HG02763 (cell line): Measurements from ENCODE around the gene ECI2.
"Not testable (repeated sequence)": the region's sequence is repeated elsewhere in the genome, so short reads cannot be mapped to it uniquely, and the experiment has no call there.

Experiments
- ATAC-seq: cut with Tn5 transposase; IDR thresholded peaks from one replicate; pipeline ENCODE4 v1.9.1; 2021; ENCODE audit warnings: mild to moderate bottlenecking, moderate library complexity; ENCODE audit not compliant: unreplicated experiment

ECI2 gene

GRCh38 chr6:4145083-4145482, 9.7 kb upstream of the ECI2 start:
- no peak for ATAC-seq

- ATAC-seq, result no peak
These were observed 3.9 kb upstream of the ECI2 start for GRCh38 chr6:4139272-4139671.

DNA sequence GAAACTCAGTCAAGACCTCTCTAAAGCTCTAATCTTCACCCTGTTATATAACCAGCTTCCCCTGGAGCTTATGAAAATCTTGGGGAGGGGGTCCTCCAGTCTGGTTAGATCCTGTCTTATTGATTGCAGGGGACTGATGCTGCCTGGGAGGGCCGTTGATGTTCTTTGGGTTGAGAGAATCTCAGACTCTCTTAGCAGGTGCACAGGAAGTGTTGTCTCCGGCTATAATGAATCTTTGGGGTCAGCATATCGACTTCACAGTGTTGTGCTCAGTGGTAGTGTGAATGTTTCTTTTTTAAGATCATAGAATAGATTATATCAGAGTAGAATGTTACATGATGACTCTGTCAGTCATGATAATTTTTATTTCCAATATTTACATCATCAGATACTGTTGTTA, 2.8 kb upstream of the ECI2 start:
- no peak for ATAC-seq

- ATAC-seq, result no peak
These were observed 1.0 kb upstream of the ECI2 start for GRCh38 chr6:4136354-4136831.

DNA sequence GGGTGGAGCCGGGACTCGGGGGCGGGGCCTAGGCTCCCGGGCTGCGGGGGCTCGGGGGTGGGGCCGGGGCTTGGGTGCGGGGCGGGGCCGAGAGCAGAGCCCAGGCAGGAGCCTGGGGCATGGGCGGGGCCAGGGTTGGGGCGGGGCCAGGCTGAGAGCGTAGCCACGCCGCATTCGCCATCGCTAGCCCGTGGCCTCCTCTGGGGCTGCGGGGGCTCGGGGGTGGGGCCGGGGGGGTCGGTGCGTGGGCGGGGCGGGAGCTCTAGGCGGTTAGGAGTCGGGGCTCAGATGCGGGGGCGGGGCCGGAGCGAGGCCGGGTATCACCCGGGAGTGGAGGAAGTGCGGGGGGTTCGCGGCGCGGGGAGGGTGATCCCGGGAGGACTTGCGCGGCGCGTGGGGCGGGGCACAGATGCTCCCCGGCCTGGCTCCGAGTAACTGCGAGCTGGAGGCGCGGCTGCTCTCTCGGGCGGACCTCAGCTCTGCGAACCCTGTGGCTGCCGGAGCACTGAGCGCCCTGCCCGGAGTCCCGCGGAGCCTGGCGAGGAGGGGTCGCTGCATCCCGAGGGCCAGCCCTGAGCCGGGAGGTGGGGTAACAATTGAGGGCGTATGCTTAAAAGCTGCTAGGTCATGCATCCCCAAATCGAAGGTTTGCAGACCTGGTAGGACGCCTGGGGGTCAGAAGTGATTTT, 434 bp upstream of the ECI2 start:
- peak; percentile 73 for ATAC-seq

- ATAC-seq, result no peak
These were observed 1.2 kb downstream of the ECI2 start for GRCh38 chr6:4133941-4134838.

GRCh38 chr6:4130357-4130987, 4.9 kb downstream of the ECI2 start:
- ATAC-seq, result no peak

DNA sequence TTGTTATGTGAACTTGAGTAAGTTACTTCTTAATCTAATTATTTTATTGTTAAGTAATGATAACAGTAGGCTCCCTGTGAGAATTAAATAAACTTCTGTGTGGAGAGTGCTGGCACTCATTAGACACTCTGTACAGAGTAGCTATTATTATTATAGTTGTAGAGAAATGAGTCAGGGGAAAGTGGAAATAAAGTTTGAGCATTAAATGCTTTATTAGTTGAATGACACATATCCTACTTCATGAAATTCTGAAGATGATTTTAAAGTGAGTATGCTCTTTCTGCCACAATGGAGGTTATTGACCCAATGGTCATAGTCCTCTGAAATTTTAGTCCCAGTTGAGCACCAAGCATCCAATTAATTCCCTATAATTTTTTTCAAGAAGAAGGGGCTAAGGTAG, 5.9 kb downstream of the ECI2 start:
- ATAC-seq, result no peak

- ATAC-seq, result no peak
These were observed 6.6 kb downstream of the ECI2 start for GRCh38 chr6:4128748-4129147.

GRCh38 chr6:4128072-4128471, 7.3 kb downstream of the ECI2 start:
- ATAC-seq, result no peak

GRCh38 chr6:4125933-4126864, 9.2 kb downstream of the ECI2 start:
- ATAC-seq, result no peak

GRCh38 chr6:4125500-4125899, 9.9 kb downstream of the ECI2 start:
- no peak for ATAC-seq

DNA sequence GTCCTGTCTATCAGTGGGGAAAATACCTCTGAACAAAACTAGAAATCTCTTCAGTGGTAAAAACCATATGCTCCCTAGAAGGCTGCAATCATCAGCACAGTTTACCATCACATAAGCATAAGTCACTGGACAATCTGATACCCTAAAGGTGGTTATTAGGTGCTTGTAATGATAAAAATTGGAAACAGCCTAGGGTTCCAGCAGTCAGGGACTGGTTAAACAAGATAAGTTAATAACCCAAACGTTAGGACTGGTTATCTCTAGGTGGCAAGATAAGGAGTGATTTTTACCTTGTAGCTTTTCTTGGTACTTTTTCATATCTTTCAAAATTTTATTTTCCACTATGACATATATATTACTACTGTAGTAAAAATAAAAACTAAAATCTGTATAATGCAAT, 11.0 kb downstream of the ECI2 start:
- ATAC-seq, result no peak

- ATAC-seq, result no peak
These were observed 19.6 kb downstream of the ECI2 start for GRCh38 chr6:4115741-4116140.

DNA sequence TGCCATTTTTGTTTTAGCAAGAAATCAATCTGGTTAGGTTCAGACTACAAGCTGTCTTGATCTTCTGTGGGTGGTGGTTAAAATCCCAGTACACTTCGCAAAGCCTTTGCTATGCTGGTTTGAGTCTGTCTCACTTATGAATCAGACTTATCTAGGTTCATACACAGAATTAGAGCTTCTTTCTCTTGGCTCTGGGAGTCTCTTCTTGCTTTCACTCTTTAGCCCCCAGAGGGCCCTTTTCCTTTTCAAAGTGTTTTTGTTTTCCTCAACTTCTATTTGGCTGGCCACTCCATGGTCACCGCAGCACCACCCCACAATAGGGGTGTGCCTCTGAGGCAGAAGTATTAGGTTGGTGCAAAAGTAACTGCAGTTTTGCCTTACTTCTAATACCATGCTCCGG, 21.3 kb downstream of the ECI2 start:
- ATAC-seq, result no peak

DNA sequence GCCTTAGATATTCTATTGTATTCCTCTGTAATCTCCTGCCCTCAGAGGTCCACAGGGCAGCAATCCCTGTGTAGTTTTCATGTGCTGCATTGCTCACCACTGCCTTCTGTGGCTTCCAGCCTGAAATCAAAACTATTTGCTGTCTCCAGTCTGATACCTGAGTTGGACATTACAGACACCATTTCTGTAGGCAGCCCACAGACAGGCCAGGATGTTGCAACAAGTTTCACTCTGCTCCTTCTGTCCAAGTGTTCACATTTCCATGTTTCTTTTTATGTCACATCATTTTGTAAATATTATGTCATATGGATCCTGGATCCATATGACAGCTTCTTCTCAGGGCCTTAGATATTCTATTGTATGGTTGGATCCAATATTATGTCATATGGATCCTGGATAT, 21.7 kb downstream of the ECI2 start:
- ATAC-seq, result no peak

- no peak for ATAC-seq
These were observed 23.0 kb downstream of the ECI2 start for GRCh38 chr6:4112366-4112765.

DNA sequence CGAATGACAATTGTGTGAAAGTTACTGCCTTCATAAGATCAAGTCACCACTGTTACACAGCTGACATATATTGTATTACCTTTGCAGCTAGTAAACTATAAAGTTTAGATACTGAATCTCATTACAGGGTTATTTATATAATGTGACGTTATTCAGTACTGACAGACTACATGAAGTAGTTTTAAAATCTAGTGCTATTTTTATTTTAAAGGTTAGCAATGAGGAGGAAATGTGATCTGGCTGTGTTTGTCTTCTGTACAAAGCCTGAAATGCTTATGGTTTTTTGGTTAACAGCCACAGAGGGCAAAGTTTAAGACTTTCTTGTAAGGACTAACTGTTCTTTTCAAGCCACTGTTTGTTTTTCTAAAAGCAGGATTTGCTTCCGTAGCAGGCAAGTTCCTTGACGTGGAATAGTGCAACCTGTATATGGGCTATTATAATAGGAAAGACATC, 26.0 kb downstream of the ECI2 start:
- ATAC-seq, result not testable (repeated sequence)

DNA sequence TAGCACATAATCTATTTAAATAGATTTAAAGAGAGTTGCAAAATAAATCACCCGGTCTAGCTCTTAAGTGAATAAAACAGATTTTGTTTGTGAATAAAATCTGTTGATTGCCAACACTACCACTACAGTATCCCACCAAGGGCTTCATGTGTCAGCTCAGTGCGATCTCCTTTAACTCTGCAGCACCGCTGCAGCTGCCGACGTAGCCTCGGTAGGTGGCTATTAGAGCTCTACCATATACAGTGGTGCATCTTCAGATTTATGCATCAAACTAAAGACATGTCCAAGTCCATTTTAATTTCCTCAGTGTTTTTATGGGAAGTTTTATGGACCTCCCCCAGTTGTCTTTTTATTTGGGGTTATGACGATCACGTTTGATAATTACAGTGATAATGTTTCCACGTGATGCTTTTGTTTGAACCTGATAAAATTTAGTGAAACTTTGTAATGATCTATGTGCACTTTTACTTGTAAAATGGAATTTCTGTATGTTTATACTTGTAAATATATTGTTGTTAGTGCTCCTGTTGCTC, 26.7 kb downstream of the ECI2 start:
- no peak for ATAC-seq

GRCh38 chr6:4107873-4108272, 27.5 kb downstream of the ECI2 start:
- ATAC-seq, result no peak
